ENCODE data around the gene DDX18.

DNA sequence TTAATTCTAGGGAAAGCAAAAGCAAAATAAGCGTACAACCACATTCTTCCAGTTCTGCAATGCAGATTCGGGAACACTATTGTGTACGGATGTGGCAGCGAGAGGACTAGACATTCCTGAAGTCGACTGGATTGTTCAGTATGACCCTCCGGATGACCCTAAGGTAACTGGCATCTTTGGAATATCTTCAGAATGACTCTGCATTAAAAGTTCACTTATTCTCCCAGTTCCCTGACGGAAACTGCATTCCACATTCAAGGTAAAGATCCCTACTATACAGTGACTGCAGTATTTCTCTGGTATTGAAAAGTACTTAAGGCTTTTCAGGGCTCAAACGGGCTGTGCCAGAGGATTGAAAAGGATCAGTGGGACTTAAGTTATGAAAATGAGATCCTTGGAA is 10.9 kb downstream of the DDX18 start:
- TF ChIP-seq, protein P1, sequence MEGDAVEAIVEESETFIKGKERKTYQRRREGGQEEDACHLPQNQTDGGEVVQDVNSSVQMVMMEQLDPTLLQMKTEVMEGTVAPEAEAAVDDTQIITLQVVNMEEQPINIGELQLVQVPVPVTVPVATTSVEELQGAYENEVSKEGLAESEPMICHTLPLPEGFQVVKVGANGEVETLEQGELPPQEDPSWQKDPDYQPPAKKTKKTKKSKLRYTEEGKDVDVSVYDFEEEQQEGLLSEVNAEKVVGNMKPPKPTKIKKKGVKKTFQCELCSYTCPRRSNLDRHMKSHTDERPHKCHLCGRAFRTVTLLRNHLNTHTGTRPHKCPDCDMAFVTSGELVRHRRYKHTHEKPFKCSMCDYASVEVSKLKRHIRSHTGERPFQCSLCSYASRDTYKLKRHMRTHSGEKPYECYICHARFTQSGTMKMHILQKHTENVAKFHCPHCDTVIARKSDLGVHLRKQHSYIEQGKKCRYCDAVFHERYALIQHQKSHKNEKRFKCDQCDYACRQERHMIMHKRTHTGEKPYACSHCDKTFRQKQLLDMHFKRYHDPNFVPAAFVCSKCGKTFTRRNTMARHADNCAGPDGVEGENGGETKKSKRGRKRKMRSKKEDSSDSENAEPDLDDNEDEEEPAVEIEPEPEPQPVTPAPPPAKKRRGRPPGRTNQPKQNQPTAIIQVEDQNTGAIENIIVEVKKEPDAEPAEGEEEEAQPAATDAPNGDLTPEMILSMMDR (IDR thresholded peaks at IDR 0.05; ENCODE audit: low read length): no peak
- TF ChIP-seq EZH2 (optimal IDR thresholded peaks at IDR 0.05; ENCODE audit: low read depth, low read length) (no peak), EZH2phosphoT487 (IDR thresholded peaks at IDR 0.05; ENCODE audit: low read length) (no peak)
